ENCODE results near the gene RPP25. TPM values are rescaled to one million over a fixed set of nuclear protein-coding genes. Genes with fewer than 3 reads are reported as not detected.

RPP25 gene
- total RNA-seq, 2 experiments from 2014 or later, result 3.8 TPM

GRCh38 chr15:74988007-74988800 is 31.6 kb upstream of the RPP25 start:
- no peak overlapping the region for H3K4me3 Mint-ChIP-seq
- POLR2A ChIA-PET, result interaction anchor here (1.1 kb wide), 1 partner anchor 35 kb away, joined by 3 read pairs; the partner anchor contains the start of gene PPCDC
- no peaks in the 10 kb centered on the region for H3K36me3 Mint-ChIP-seq
- peaks cover 12% of the 10 kb centered on the region for H3K27me3 Mint-ChIP-seq
- CTCF ChIA-PET, result interaction anchor here (0.6 to 1.6 kb wide), 10 partner anchors 12 to 219 kb away, joined by 3 to 6 read pairs (median 3); partner anchors contain the start of gene FAM219B
- intact Hi-C loops (cut with micrococcal nuclease), result no loop called here
- no peaks in the 10 kb centered on the region for H3K9me3 Mint-ChIP-seq
- H3K27ac Mint-ChIP-seq, result no peak overlapping the region
- peak; percentile 68 for DNase-seq
- peaks cover 11% of the 10 kb centered on the region for H3K4me1 Mint-ChIP-seq (ENCODE audit: low read depth)

- Mint-ChIP-seq H3K27ac (peak overlapping the region; percentile 46), H3K4me3 (no peak overlapping the region), H3K9me3 (no peaks in the 10 kb centered on the region), H3K36me3 (no peaks in the 10 kb centered on the region), H3K27me3 (peaks cover 24% of the 10 kb centered on the region), H3K4me1 (ENCODE audit: low read depth) (peaks cover 11% of the 10 kb centered on the region)
- ChIA-PET POLR2A (interaction anchor here (0.6 kb wide), 1 partner anchor 102 kb away, joined by 4 read pairs; no protein-coding TSS in a partner anchor), CTCF (interaction anchor here (1.0 kb wide), 1 partner anchor 27 kb away, joined by 5 read pairs; the partner anchor contains the start of gene RPP25)
- peak; percentile 78 for DNase-seq
- intact Hi-C loops (cut with micrococcal nuclease), result loop anchor here (1.0 to 2.0 kb wide), 2 partner anchors 22 to 27 kb away; partner anchors contain the start of gene RPP25
Measured at GRCh38 chr15:74983725-74984231, 27.2 kb upstream of the RPP25 start.

GRCh38 chr15:74982183-74982582 is 25.6 kb upstream of the RPP25 start:
- peaks cover 24% of the 10 kb centered on the region for H3K27me3 Mint-ChIP-seq
- intact Hi-C loops (cut with micrococcal nuclease), result no loop called here
- H3K27ac Mint-ChIP-seq, result no peak overlapping the region
- ChIA-PET CTCF (no interaction called here), POLR2A (interaction anchor here (0.6 kb wide), 1 partner anchor 10 kb away, joined by 3 read pairs; no protein-coding TSS in a partner anchor)
- no peak overlapping the region for H3K4me3 Mint-ChIP-seq
- H3K4me1 Mint-ChIP-seq (ENCODE audit: low read depth), result peaks cover 20% of the 10 kb centered on the region
- no peaks in the 10 kb centered on the region for H3K9me3 Mint-ChIP-seq
- no peak for DNase-seq
- no peaks in the 10 kb centered on the region for H3K36me3 Mint-ChIP-seq

- peak; percentile 78 for DNase-seq
- Mint-ChIP-seq H3K4me3 (no peak overlapping the region), H3K9me3 (no peaks in the 10 kb centered on the region), H3K27ac (no peak overlapping the region), H3K36me3 (no peaks in the 10 kb centered on the region), H3K4me1 (ENCODE audit: low read depth) (peaks cover 11% of the 10 kb centered on the region), H3K27me3 (peaks cover 14% of the 10 kb centered on the region)
- intact Hi-C loops (cut with micrococcal nuclease), result no loop called here
- CTCF ChIA-PET, result interaction anchor here (0.8 to 1.7 kb wide), 3 partner anchors 17 to 223 kb away, joined by 3 to 5 read pairs (median 5); partner anchors contain the start of genes C15orf39 and SCAMP5
- POLR2A ChIA-PET, result interaction anchor here (1.0 kb wide), 1 partner anchor 17 kb away, joined by 4 read pairs; no protein-coding TSS in a partner anchor
Measured at GRCh38 chr15:74978503-74978902, 21.9 kb upstream of the RPP25 start.

GRCh38 chr15:74978077-74978476 is 21.5 kb upstream of the RPP25 start:
- no peak overlapping the region for H3K4me3 Mint-ChIP-seq
- intact Hi-C loops (cut with micrococcal nuclease), result no loop called here
- H3K27me3 Mint-ChIP-seq, result peaks cover 14% of the 10 kb centered on the region
- no peaks in the 10 kb centered on the region for H3K9me3 Mint-ChIP-seq
- CTCF ChIA-PET, result interaction anchor here (0.8 to 1.7 kb wide), 3 partner anchors 17 to 223 kb away, joined by 3 to 5 read pairs (median 5); partner anchors contain the start of genes C15orf39 and SCAMP5
- no peak overlapping the region for H3K27ac Mint-ChIP-seq
- H3K4me1 Mint-ChIP-seq (ENCODE audit: low read depth), result peaks cover 9% of the 10 kb centered on the region
- POLR2A ChIA-PET, result interaction anchor here (1.3 kb wide), 1 partner anchor 46 kb away, joined by 4 read pairs; the partner anchor contains the start of gene PPCDC
- no peaks in the 10 kb centered on the region for H3K36me3 Mint-ChIP-seq
- DNase-seq, result no peak

- Mint-ChIP-seq H3K9me3 (no peaks in the 10 kb centered on the region), H3K27me3 (peaks cover 14% of the 10 kb centered on the region), H3K27ac (no peak overlapping the region), H3K4me3 (no peak overlapping the region), H3K36me3 (no peaks in the 10 kb centered on the region), H3K4me1 (ENCODE audit: low read depth) (peaks cover 9% of the 10 kb centered on the region)
- intact Hi-C loops (cut with micrococcal nuclease), result no loop called here
- DNase-seq, result peak; percentile 64
- ChIA-PET POLR2A (interaction anchor here (1.3 kb wide), 1 partner anchor 46 kb away, joined by 4 read pairs; the partner anchor contains the start of gene PPCDC), CTCF (interaction anchor here (1.6 to 1.7 kb wide), 2 partner anchors 17 to 209 kb away, joined by 5 read pairs; partner anchors contain the start of gene SCAMP5)
Measured at GRCh38 chr15:74977599-74977998, 21.0 kb upstream of the RPP25 start.

- CTCF ChIA-PET, result interaction anchor here (0.6 to 1.3 kb wide), 4 partner anchors 12 to 228 kb away, joined by 3 to 5 read pairs (median 4); partner anchors contain the start of gene RPP25
- Mint-ChIP-seq H3K27me3 (peaks cover 11% of the 10 kb centered on the region), H3K9me3 (no peaks in the 10 kb centered on the region), H3K36me3 (no peaks in the 10 kb centered on the region), H3K27ac (no peak overlapping the region), H3K4me1 (ENCODE audit: low read depth) (peaks cover 9% of the 10 kb centered on the region), H3K4me3 (no peak overlapping the region)
- intact Hi-C loops (cut with micrococcal nuclease), result no loop called here
- POLR2A ChIA-PET, result no interaction called here
- no peak for DNase-seq
Measured at GRCh38 chr15:74976159-74976558, 19.6 kb upstream of the RPP25 start.

GRCh38 chr15:74967670-74968069 is 11.1 kb upstream of the RPP25 start:
- ChIA-PET CTCF (interaction anchor here (0.6 to 0.8 kb wide), 2 partner anchors 16 to 333 kb away, joined by 3 read pairs; no protein-coding TSS in a partner anchor), POLR2A (no interaction called here)
- no peak for DNase-seq
- Mint-ChIP-seq H3K36me3 (no peaks in the 10 kb centered on the region), H3K27me3 (no peaks in the 10 kb centered on the region), H3K27ac (no peak overlapping the region), H3K9me3 (no peaks in the 10 kb centered on the region), H3K4me1 (ENCODE audit: low read depth) (peaks cover 4% of the 10 kb centered on the region), H3K4me3 (no peak overlapping the region)
- intact Hi-C loops (cut with micrococcal nuclease), result no loop called here

- Mint-ChIP-seq H3K27me3 (no peaks in the 10 kb centered on the region), H3K4me3 (no peak overlapping the region), H3K4me1 (ENCODE audit: low read depth) (peaks cover 16% of the 10 kb centered on the region), H3K36me3 (no peaks in the 10 kb centered on the region), H3K9me3 (no peaks in the 10 kb centered on the region), H3K27ac (peak overlapping the region; percentile 7)
- ChIA-PET CTCF (interaction anchor here (0.9 to 1.3 kb wide), 3 partner anchors 8 to 236 kb away, joined by 3 read pairs; partner anchors contain the start of genes C15orf39 and RPP25), POLR2A (no interaction called here)
- intact Hi-C loops (cut with micrococcal nuclease), result no loop called here
- no peak for DNase-seq
Measured at GRCh38 chr15:74964794-74965193, 8.2 kb upstream of the RPP25 start.

- Mint-ChIP-seq H3K4me1 (ENCODE audit: low read depth) (peaks cover 29% of the 10 kb centered on the region), H3K9me3 (no peaks in the 10 kb centered on the region), H3K4me3 (no peak overlapping the region), H3K27ac (no peak overlapping the region), H3K27me3 (peaks cover 13% of the 10 kb centered on the region), H3K36me3 (no peaks in the 10 kb centered on the region)
- CTCF ChIA-PET, result interaction anchor here (0.8 to 2.6 kb wide), 3 partner anchors 12 to 238 kb away, joined by 3 to 18 read pairs (median 4); partner anchors contain the start of gene C15orf39
- no peak for DNase-seq
- POLR2A ChIA-PET, result no interaction called here
- intact Hi-C loops (cut with micrococcal nuclease), result no loop called here
Measured at GRCh38 chr15:74963213-74963612, 6.6 kb upstream of the RPP25 start.

- CTCF ChIA-PET, result interaction anchor here (1.7 to 2.6 kb wide), 2 partner anchors 12 to 61 kb away, joined by 5 to 18 read pairs; no protein-coding TSS in a partner anchor
- DNase-seq, result no peak
- Mint-ChIP-seq H3K27me3 (peaks cover 17% of the 10 kb centered on the region), H3K4me3 (no peak overlapping the region), H3K9me3 (no peaks in the 10 kb centered on the region), H3K36me3 (no peaks in the 10 kb centered on the region), H3K4me1 (ENCODE audit: low read depth) (peaks cover 33% of the 10 kb centered on the region), H3K27ac (no peak overlapping the region)
- POLR2A ChIA-PET, result interaction anchor here (0.6 kb wide), 1 partner anchor 427 kb away, joined by 3 read pairs; no protein-coding TSS in a partner anchor
- intact Hi-C loops (cut with micrococcal nuclease), result no loop called here
Measured at GRCh38 chr15:74962671-74963070, 6.1 kb upstream of the RPP25 start.
